H1 (cell line): ENCODE results near the gene ZBTB46. TPM values are rescaled to one million over a fixed set of nuclear protein-coding genes. Genes with fewer than 3 reads are reported as not detected.

Source experiments
- BACH1 ChIP-seq: IDR thresholded peaks from 2 replicates; pipeline ENCODE4 v1.6.1; 2012; ENCODE audit warnings: low read length, improper control_type of control experiment
- CHD1 ChIP-seq: IDR thresholded peaks from 2 replicates; pipeline ENCODE4 v1.6.1; 2012; ENCODE audit warnings: low read depth, low read length, improper control_type of control experiment
- CTBP2 ChIP-seq: IDR thresholded peaks from 2 replicates; pipeline ENCODE4 v1.7.0; 2011; ENCODE audit warnings: borderline replicate concordance, mild to moderate bottlenecking, moderate library complexity, mixed read lengths, low read length; ENCODE audit not compliant: insufficient read depth, insufficient read length
- polyA plus RNA-seq, 7 experiments: library from polyadenylated mRNA; depleted of rRNA in 3 of 7; stranded (reverse) in 5 of 7; unstranded in 2 of 7; fragments of >200 nt in 5 of 7; fragments of 200-250 nt in 2 of 7; gene quantifications; 1 replicate in 5 of 7; 2 replicates in 1 of 7; 4 replicates in 1 of 7; pipeline versions ENCODE4 v1.2.1 to v1.2.3, GENCODE V29; 2011 to 2013; ENCODE audit warnings: missing spikeins in 2 of 7, mixed read lengths in 2 of 7
- total RNA-seq: library from RNA; stranded (reverse); fragmentation: NEBNext Ultra II Directional; extraction: Animal tissue kit (Norgen Biotek cat#: 25700); gene quantifications from 2 replicates; pipeline ENCODE4 v1.2.1, GENCODE V29; 2021
- TF ChIP-seq, protein P1 (sequence below): IDR thresholded peaks from 2 replicates; pipeline ENCODE4 v1.6.1; 2012; ENCODE audit warnings: low read length, inconsistent platforms
- TF ChIP-seq, protein P2 (sequence below), 3 experiments: IDR thresholded peaks; 1 replicate in 2 of 3; 2 replicates in 1 of 3; pipeline versions ENCODE4 v1.5.1 to v1.6.1; 2011; ENCODE audit warnings: low read length in 3 of 3, mild to moderate bottlenecking in 3 of 3, inconsistent platforms in 2 of 3, low read depth in 1 of 3, moderate library complexity in 1 of 3; ENCODE audit not compliant: insufficient read depth in 1 of 3; ENCODE audit errors: control extremely low read depth in 1 of 3
- TF ChIP-seq, protein P3 (sequence below): IDR thresholded peaks from 2 replicates; pipeline ENCODE4 v1.6.1; 2011; ENCODE audit warnings: low read length, improper control_type of control experiment

ZBTB46 gene
- total and polyA plus RNA-seq, 2 of the 8 experiments (the other 6 are each of a cell fraction or from before 2014, with no cell fraction given): 6.4 to 22.4 TPM

DNA sequence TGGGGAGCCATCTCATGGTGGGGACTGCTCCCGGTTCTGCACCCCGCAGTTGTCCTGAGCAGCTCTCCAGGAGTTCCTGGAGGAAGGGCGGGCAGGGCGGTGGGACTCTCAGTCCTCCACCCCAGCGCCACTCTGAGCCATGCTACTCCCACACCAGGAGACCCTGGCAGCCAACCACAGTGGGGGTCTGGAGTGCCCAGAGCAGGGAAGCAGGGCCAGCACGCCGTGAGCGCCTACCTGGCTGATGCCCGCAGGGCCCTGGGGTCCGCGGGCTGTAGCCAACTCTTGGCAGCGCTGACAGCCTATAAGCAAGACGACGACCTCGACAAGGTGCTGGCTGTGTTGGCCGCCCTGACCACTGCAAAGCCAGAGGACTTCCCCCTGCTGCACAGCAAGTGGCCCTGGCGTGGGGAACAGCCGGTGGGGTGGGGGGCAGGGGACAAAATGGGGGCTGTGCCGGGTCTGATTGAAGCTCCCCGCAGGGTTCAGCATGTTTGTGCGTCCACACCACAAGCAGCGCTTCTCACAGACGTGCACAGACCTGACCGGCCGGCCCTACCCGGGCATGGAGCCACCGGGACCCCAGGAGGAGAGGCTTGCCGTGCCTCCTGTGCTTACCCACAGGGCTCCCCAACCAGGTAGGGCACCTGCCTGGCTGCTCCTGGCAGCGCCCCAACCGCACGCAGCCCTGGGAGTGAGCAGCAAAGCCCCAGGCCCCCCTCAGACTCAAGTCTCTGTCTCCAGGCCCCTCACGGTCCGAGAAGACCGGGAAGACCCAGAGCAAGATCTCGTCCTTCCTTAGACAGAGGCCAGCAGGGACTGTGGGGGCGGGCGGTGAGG, 136.3 kb downstream of the ZBTB46 start (continued):
- TF ChIP-seq, protein P1, sequence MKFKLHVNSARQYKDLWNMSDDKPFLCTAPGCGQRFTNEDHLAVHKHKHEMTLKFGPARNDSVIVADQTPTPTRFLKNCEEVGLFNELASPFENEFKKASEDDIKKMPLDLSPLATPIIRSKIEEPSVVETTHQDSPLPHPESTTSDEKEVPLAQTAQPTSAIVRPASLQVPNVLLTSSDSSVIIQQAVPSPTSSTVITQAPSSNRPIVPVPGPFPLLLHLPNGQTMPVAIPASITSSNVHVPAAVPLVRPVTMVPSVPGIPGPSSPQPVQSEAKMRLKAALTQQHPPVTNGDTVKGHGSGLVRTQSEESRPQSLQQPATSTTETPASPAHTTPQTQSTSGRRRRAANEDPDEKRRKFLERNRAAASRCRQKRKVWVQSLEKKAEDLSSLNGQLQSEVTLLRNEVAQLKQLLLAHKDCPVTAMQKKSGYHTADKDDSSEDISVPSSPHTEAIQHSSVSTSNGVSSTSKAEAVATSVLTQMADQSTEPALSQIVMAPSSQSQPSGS: no peak
- TF ChIP-seq CHD1 (no peak), CTBP2 (no peak), BACH1 (no peak)
- TF ChIP-seq, protein P2, sequence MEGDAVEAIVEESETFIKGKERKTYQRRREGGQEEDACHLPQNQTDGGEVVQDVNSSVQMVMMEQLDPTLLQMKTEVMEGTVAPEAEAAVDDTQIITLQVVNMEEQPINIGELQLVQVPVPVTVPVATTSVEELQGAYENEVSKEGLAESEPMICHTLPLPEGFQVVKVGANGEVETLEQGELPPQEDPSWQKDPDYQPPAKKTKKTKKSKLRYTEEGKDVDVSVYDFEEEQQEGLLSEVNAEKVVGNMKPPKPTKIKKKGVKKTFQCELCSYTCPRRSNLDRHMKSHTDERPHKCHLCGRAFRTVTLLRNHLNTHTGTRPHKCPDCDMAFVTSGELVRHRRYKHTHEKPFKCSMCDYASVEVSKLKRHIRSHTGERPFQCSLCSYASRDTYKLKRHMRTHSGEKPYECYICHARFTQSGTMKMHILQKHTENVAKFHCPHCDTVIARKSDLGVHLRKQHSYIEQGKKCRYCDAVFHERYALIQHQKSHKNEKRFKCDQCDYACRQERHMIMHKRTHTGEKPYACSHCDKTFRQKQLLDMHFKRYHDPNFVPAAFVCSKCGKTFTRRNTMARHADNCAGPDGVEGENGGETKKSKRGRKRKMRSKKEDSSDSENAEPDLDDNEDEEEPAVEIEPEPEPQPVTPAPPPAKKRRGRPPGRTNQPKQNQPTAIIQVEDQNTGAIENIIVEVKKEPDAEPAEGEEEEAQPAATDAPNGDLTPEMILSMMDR (IDR thresholded peaks at IDR 0.05; ENCODE audit: control extremely low read depth in 1 of 3, insufficient read depth in 1 of 3, low read depth in 1 of 3, low read length in 3 of 3): no peak
- TF ChIP-seq, protein P3, sequence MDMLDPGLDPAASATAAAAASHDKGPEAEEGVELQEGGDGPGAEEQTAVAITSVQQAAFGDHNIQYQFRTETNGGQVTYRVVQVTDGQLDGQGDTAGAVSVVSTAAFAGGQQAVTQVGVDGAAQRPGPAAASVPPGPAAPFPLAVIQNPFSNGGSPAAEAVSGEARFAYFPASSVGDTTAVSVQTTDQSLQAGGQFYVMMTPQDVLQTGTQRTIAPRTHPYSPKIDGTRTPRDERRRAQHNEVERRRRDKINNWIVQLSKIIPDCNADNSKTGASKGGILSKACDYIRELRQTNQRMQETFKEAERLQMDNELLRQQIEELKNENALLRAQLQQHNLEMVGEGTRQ: no peak
